Muscle layer of colon (tissue), 2 donors: Measurements from ENCODE around the gene CAMSAP3.
"Not testable (repeated sequence)": the region's sequence is repeated elsewhere in the genome, so short reads cannot be mapped to it uniquely, and the experiment has no call there.

Experiments
- H3K27ac ChIP-seq: one replicate; pipeline ENCODE4 v1.7.0; 2013; ENCODE audit warnings: low read depth, mild to moderate bottlenecking, low read length, moderate library complexity
- H3K27me3 ChIP-seq, 2 donors: one replicate each; pipeline ENCODE4 v1.7.0; 2013; ENCODE audit warnings: low read length in 2 of 2, mild to moderate bottlenecking in 2 of 2; ENCODE audit not compliant: insufficient read depth in 2 of 2, control insufficient read depth in 1 of 2
- H3K36me3 ChIP-seq: one replicate; pipeline ENCODE4 v1.7.0; 2013; ENCODE audit warnings: mild to moderate bottlenecking, low read length; ENCODE audit not compliant: insufficient read depth
- H3K4me1 ChIP-seq: one replicate; pipeline ENCODE4 v1.7.0; 2013; ENCODE audit warnings: mild to moderate bottlenecking, low read length; ENCODE audit not compliant: insufficient read depth
- H3K4me3 ChIP-seq, 2 donors: one replicate each; pipeline ENCODE4 v1.7.0; 2013; ENCODE audit warnings: low read length in 2 of 2, low read depth in 1 of 2, mild to moderate bottlenecking in 1 of 2, moderate library complexity in 1 of 2
- H3K9ac ChIP-seq: one replicate; pipeline ENCODE4 v1.7.0; 2013; ENCODE audit warnings: low read length
- H3K9me3 ChIP-seq: one replicate; pipeline ENCODE4 v1.7.0; 2013; ENCODE audit warnings: mild to moderate bottlenecking, low read length
- donor health status: abdominal sarcoma.
- donor health status: Adenocarcinoma of cecum.

The CAMSAP3 gene

GRCh38 chr19:7638802-7639465 is 43.3 kb downstream of the CAMSAP3 start:
- no peaks in the 10 kb centered on the region for H3K9me3 ChIP-seq
- no peaks in the 10 kb centered on the region for H3K36me3 ChIP-seq
- H3K4me1 ChIP-seq = no peaks in the 10 kb centered on the region
- no peak overlapping the region for H3K9ac ChIP-seq
- peaks cover 8 to 49% of the 10 kb centered on the region in 2 donors for H3K27me3 ChIP-seq
- H3K4me3 ChIP-seq = no peak overlapping the region
- no peak overlapping the region for H3K27ac ChIP-seq

DNA sequence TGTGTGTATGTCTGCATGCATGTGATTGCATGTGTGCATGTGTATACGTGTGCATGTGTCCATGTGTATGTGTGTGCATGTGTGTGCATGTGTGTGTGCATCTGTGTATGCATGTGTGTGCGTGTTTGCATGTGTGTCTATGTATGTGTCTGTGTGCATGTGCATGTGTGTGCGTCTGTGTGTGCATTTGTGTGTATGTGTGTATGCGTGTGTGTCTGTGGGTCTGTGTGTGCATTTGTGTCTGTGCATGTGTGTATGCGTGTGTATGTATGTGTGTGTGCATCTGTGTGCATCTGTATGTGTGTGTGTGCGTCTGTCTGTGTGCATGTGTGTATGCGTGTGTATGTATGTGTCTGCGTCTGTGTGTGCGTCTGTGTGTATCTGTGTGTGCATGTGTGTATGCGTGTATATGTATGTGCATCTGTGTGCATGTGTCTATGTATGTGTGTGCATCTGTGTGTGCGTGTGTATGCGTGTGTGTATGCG is 44.2 kb downstream of the CAMSAP3 start:
- Histone ChIP-seq H3K4me1 (no peaks in the 10 kb centered on the region), H3K9me3 (no peaks in the 10 kb centered on the region), H3K9ac (no peak overlapping the region), H3K27ac (no peak overlapping the region), H3K36me3 (no peaks in the 10 kb centered on the region), H3K4me3 (no peak overlapping the region), H3K27me3 (peaks cover 8 to 56% of the 10 kb centered on the region in 2 donors)

DNA sequence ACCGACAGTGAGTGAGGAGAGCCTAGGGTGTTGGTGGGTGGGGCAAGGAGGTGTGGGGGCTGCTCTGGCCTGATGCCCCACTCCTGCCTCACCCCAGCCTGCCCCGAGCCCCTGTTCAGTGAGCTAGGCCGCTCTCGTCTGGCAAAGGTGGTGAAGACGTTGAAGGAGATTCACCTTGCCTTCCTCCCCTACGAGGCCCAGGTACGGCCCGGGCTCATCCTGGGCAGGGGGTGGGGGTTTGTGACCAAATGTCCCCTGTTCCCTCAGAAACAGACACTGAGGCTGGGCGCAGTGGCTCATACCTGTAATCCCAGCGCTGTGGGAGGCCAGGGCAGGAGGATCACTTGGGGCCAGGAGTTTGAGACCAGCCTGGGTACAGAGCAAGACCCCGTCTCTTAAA is 45.1 kb downstream of the CAMSAP3 start:
- Histone ChIP-seq H3K4me3 (no peak overlapping the region), H3K27ac (no peak overlapping the region), H3K4me1 (no peaks in the 10 kb centered on the region), H3K9me3 (no peaks in the 10 kb centered on the region), H3K9ac (no peak overlapping the region), H3K36me3 (no peaks in the 10 kb centered on the region), H3K27me3 (peaks cover 8 to 58% of the 10 kb centered on the region in 2 donors)

DNA sequence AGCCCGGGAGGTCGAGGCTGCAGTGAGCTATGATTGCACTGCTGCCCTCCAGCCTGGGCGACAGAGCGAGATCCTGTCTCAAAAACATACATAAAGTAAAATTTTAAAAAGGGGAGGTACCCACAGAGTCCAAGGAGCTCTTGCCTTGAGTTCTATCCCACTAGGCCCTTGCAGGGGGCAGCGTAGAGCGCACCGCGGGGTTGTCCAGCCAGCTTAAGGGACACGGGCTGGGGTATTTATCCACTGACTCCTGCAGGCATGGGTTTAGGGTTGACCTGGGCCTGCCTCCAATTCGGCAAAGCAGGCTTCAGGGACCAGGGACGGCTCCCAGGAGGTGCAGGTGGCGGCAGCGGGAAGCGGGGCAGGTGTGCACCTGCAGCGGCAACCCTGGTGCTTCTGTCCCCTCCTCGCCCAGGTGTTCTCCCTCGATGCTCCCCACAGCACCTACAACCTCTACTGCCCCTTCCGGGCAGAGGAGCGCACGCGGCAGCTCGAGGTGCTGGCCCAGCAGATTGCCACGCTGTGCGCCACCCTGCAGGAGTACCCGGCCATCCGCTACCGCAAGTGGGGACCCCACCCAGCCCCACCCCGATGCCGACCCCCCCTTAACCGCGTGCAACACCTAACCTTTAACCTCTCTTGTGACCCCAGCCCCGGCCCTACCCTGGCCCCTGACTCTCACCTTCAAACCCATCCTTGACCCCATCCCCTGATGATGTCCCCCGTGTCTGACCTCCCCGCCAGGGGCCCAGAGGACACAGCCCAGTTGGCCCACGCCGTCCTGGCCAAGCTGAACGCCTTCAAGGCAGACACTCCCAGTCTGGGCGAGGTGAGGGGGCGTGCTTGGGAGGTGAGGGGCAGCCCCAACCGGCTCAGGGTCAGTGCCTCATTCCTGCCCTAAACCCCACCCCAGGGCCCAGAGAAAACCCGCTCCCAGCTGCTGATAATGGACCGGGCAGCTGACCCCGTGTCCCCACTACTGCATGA is 45.9 kb downstream of the CAMSAP3 start:
- peaks cover 8 to 57% of the 10 kb centered on the region in 2 donors for H3K27me3 ChIP-seq

GRCh38 chr19:7642295-7643030 is 46.8 kb downstream of the CAMSAP3 start:
- no peaks in the 10 kb centered on the region for H3K4me1 ChIP-seq
- no peaks in the 10 kb centered on the region for H3K9me3 ChIP-seq
- no peak overlapping the region for H3K27ac ChIP-seq
- H3K27me3 ChIP-seq = peaks cover 8 to 54% of the 10 kb centered on the region in 2 donors
- no peak overlapping the region for H3K9ac ChIP-seq
- H3K36me3 ChIP-seq = no peaks in the 10 kb centered on the region
- H3K4me3 ChIP-seq = no peak overlapping the region

More for the DNA sequence above, 45.9 kb downstream of the CAMSAP3 start:
- H3K4me1 ChIP-seq = no peaks in the 10 kb centered on the region
- no peaks in the 10 kb centered on the region for H3K9me3 ChIP-seq
- H3K27ac ChIP-seq = no peak overlapping the region
- no peak overlapping the region for H3K9ac ChIP-seq
- no peak overlapping the region for H3K4me3 ChIP-seq
- no peaks in the 10 kb centered on the region for H3K36me3 ChIP-seq

DNA sequence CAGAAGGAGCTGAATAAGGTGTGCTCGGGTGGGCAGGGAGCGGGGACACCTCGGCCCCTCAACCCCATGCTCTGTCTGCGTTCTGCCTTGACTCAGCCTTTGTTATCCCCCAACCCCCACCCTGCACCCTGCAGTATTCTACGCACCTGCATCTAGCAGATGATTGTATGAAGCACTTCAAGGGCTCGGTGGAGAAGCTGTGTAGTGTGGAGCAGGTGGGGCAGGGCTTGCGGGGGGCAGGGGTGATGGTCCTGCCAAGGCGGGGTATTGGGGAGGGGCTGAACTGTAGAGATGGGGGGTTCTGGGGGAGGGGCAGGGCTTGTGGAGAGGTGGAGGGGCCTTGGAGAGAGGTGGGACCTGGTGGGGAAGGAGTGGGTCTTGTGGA is 47.4 kb downstream of the CAMSAP3 start:
- Histone ChIP-seq H3K9ac (no peak overlapping the region), H3K4me1 (no peaks in the 10 kb centered on the region), H3K27ac (no peak overlapping the region), H3K9me3 (no peaks in the 10 kb centered on the region), H3K4me3 (no peak overlapping the region), H3K27me3 (peaks cover 8 to 49% of the 10 kb centered on the region in 2 donors), H3K36me3 (no peaks in the 10 kb centered on the region)

DNA sequence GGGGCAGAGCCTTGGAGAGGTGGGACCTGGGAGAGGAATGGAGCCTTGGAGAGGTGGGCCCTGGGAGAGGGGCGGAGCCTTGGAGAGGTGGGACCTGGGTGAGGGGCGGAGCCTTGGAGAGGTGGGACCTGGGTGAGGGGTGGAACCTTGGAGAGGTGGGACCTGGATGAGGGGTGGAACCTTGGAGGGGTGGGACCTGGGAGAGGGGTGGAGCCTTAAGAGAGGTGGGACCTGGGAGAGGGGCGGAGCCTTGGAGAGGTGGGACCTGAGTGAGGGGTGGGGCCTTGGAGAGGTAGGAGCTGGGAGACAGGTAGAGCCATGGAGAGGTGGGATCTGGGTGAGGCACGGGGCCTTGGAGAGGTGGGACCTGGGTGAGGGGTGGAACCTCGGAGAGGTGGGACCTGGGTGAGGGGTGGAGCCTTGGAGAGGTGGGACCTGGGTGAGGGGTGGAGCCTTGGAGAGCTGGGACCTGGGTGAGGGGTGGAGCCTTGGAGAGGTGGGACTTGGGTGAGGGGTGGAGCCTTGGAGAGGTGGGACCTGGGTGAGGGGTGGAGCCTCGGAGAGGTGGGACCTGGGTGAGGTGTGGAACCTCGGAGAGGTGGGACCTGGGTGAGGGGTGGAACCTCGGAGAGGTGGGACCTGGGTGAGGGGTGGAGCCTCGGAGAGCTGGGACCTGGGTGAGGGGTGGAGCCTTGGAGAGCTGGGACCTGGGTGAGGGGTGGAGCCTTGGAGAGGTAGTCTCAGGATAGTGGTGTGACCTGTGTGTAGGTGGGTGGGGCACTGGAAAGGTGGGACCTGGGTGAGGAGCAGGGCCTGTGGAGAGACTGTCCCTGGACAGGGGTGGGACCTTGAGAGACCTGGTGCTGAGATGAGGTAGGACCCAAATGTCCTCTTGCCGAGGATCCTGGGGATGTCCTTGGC is 48.2 kb downstream of the CAMSAP3 start:
- not testable (repeated sequence) for H3K9ac ChIP-seq, H3K4me1 ChIP-seq
- peaks cover 8 to 43% of the 10 kb centered on the region in 2 donors for H3K27me3 ChIP-seq

GRCh38 chr19:7644550-7644877 is 48.9 kb downstream of the CAMSAP3 start:
- Histone ChIP-seq H3K36me3 (no peaks in the 10 kb centered on the region), H3K27ac (no peak overlapping the region), H3K9me3 (no peaks in the 10 kb centered on the region), H3K9ac (no peak overlapping the region), H3K27me3 (peaks cover 5 to 36% of the 10 kb centered on the region in 2 donors), H3K4me1 (no peaks in the 10 kb centered on the region), H3K4me3 (no peak overlapping the region)

More for the DNA sequence above, 48.2 kb downstream of the CAMSAP3 start:
- not testable (repeated sequence) for H3K27ac ChIP-seq, H3K36me3 ChIP-seq, H3K4me3 ChIP-seq, H3K9me3 ChIP-seq

DNA sequence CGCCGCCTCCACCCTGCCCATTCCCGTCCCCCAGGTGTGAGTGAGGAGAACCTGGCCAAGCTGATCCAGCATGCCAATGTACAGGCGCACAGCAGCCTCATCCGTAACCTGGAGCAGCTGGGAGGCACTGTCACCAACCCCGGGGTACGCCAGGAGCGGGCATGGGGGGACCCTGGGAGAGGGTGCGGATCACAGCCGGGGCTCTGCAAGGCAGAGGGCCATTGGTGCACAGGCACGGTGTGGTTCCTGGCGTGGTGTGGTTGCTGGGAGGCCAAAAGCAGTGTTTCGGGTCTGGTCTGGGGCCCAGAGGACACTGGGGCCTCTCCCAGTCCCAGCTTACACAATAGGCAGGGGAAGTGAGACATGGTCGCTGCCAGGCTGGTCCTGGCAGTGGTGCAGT is 49.5 kb downstream of the CAMSAP3 start:
- no peaks in the 10 kb centered on the region for H3K36me3 ChIP-seq
- peaks cover 0 to 37% of the 10 kb centered on the region in 2 donors for H3K27me3 ChIP-seq

GRCh38 chr19:7645656-7646425 is 50.2 kb downstream of the CAMSAP3 start:
- Histone ChIP-seq H3K4me3 (no peak overlapping the region), H3K36me3 (no peaks in the 10 kb centered on the region), H3K27me3 (peaks cover 0 to 37% of the 10 kb centered on the region in 2 donors), H3K9ac (no peak overlapping the region), H3K4me1 (no peaks in the 10 kb centered on the region), H3K27ac (no peak overlapping the region), H3K9me3 (no peaks in the 10 kb centered on the region)

More for the DNA sequence above, 49.5 kb downstream of the CAMSAP3 start:
- Histone ChIP-seq H3K4me1 (no peaks in the 10 kb centered on the region), H3K27ac (no peak overlapping the region), H3K9me3 (no peaks in the 10 kb centered on the region), H3K4me3 (no peak overlapping the region), H3K9ac (no peak overlapping the region)
